ENCODE measurements around the gene SSTR4. TPM values are rescaled to one million over a fixed set of nuclear protein-coding genes. Genes with fewer than 3 reads are reported as not detected.

Gene SSTR4
- total RNA-seq, 1 experiment from 2014 or later, result not detected

DNA sequence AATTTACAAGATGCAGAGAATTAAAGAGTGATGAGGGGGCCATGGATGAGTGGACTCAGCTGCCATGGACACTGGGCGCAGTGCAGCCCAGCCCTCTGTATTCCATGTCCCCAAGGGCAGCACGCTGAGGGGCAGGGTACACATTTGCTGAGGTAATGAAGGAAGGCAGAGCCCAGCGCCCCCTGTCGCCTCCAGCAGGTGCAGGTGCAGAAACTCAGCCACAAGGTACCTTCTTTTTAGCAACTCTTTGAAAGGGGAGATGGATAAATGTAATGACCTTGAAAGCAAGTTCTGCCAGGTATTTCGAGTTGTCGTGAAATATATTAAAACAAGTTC, 43.9 kb downstream of the SSTR4 start:
- ChIA-PET CTCF (no interaction called here), POLR2A (no interaction called here)
- no peaks in the 10 kb centered on the region for H3K9me3 ChIP-seq (ENCODE audit: control insufficient read depth, insufficient read depth, low read depth, low read length)
- no peaks in the 10 kb centered on the region for H3K4me1 ChIP-seq (ENCODE audit: control insufficient read depth, insufficient read depth, low read length)
- H3K36me3 ChIP-seq (ENCODE audit: control insufficient read depth, insufficient read depth, low read length), result no peaks in the 10 kb centered on the region
- TF ChIP-seq, protein P1, sequence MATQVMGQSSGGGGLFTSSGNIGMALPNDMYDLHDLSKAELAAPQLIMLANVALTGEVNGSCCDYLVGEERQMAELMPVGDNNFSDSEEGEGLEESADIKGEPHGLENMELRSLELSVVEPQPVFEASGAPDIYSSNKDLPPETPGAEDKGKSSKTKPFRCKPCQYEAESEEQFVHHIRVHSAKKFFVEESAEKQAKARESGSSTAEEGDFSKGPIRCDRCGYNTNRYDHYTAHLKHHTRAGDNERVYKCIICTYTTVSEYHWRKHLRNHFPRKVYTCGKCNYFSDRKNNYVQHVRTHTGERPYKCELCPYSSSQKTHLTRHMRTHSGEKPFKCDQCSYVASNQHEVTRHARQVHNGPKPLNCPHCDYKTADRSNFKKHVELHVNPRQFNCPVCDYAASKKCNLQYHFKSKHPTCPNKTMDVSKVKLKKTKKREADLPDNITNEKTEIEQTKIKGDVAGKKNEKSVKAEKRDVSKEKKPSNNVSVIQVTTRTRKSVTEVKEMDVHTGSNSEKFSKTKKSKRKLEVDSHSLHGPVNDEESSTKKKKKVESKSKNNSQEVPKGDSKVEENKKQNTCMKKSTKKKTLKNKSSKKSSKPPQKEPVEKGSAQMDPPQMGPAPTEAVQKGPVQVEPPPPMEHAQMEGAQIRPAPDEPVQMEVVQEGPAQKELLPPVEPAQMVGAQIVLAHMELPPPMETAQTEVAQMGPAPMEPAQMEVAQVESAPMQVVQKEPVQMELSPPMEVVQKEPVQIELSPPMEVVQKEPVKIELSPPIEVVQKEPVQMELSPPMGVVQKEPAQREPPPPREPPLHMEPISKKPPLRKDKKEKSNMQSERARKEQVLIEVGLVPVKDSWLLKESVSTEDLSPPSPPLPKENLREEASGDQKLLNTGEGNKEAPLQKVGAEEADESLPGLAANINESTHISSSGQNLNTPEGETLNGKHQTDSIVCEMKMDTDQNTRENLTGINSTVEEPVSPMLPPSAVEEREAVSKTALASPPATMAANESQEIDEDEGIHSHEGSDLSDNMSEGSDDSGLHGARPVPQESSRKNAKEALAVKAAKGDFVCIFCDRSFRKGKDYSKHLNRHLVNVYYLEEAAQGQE (IDR thresholded peaks at IDR 0.05; ENCODE audit: insufficient read depth in 1 of 2, low read depth in 2 of 2, low read length in 1 of 2), result no peak
- TF ChIP-seq, protein P2, sequence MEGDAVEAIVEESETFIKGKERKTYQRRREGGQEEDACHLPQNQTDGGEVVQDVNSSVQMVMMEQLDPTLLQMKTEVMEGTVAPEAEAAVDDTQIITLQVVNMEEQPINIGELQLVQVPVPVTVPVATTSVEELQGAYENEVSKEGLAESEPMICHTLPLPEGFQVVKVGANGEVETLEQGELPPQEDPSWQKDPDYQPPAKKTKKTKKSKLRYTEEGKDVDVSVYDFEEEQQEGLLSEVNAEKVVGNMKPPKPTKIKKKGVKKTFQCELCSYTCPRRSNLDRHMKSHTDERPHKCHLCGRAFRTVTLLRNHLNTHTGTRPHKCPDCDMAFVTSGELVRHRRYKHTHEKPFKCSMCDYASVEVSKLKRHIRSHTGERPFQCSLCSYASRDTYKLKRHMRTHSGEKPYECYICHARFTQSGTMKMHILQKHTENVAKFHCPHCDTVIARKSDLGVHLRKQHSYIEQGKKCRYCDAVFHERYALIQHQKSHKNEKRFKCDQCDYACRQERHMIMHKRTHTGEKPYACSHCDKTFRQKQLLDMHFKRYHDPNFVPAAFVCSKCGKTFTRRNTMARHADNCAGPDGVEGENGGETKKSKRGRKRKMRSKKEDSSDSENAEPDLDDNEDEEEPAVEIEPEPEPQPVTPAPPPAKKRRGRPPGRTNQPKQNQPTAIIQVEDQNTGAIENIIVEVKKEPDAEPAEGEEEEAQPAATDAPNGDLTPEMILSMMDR (IDR thresholded peaks at IDR 0.05), result no peak; the same call in 1 of the 2 replicates
- TF ChIP-seq TCF7L2 (IDR thresholded peaks at IDR 0.05; ENCODE audit: low read depth, low read length) (no peak), POLR2AphosphoS5 (IDR thresholded peaks at IDR 0.05; ENCODE audit: low read depth, low read length) (no peak), SIN3A (IDR thresholded peaks at IDR 0.05; ENCODE audit: borderline replicate concordance, insufficient read depth, low read depth, low read length) (no peak)
- BruUV-seq (replicated peaks), result no TSS peak
- H3K27ac ChIP-seq (ENCODE audit: low read length), result no peak overlapping the region
- ATAC-seq, result no peak
- no peak overlapping the region for H3K4me3 ChIP-seq (ENCODE audit: low read depth in 2 of 2, low read length in 2 of 2)
- H3K27me3 ChIP-seq (ENCODE audit: control insufficient read depth, insufficient read depth, low read length), result peaks cover 9% of the 10 kb centered on the region
- DNase-seq (ENCODE audit: low read depth, low spot score), result no peak
- intact Hi-C loops (cut with micrococcal nuclease; ENCODE audit: unreplicated experiment) (no loop called here), in situ Hi-C loops (cut with HindIII; ENCODE audit: low pct_unique_long_range_greater_than_20kb, low sequenced_read_pairs) (no loop called here)

DNA sequence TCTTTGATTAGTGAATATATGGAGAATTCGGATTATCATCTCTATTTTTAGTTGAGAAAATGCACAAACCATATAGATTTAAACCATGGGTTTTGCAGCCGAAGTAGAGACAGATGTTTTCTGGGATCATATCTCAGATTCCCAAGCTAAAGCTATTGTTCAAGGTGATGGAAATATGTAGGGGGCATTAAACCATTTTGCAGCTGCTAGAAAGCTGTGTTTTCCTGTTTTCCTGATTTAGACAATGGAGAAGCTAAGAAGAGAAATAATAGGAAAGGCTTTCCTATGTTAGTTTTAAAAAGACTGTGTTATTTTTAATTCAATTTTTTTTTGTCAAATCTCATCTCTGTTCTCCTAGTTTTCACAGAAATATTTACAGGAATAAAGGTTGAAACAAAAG, 44.8 kb downstream of the SSTR4 start:
- H3K27me3 ChIP-seq (ENCODE audit: control insufficient read depth, insufficient read depth, low read length), result peaks cover 9% of the 10 kb centered on the region
- ChIA-PET POLR2A (no interaction called here), CTCF (no interaction called here)
- no peak overlapping the region for H3K27ac ChIP-seq (ENCODE audit: low read length)
- no TSS peak for BruUV-seq (replicated peaks)
- ATAC-seq (no peak), DNase-seq (ENCODE audit: low read depth, low spot score) (no peak)
- no peaks in the 10 kb centered on the region for H3K9me3 ChIP-seq (ENCODE audit: control insufficient read depth, insufficient read depth, low read depth, low read length)
- no peak overlapping the region for H3K4me3 ChIP-seq (ENCODE audit: low read depth in 2 of 2, low read length in 2 of 2)
- no peaks in the 10 kb centered on the region for H3K4me1 ChIP-seq (ENCODE audit: control insufficient read depth, insufficient read depth, low read length)
- intact Hi-C loops (cut with micrococcal nuclease; ENCODE audit: unreplicated experiment), result no loop called here
- in situ Hi-C loops (cut with HindIII; ENCODE audit: low pct_unique_long_range_greater_than_20kb, low sequenced_read_pairs), result no loop called here
- H3K36me3 ChIP-seq (ENCODE audit: control insufficient read depth, insufficient read depth, low read length), result no peaks in the 10 kb centered on the region
- no peak for TF ChIP-seq TCF7L2 (IDR thresholded peaks at IDR 0.05; ENCODE audit: low read depth, low read length)
- TF ChIP-seq, protein P2 (IDR thresholded peaks at IDR 0.05), result no peak
- TF ChIP-seq POLR2AphosphoS5 (IDR thresholded peaks at IDR 0.05; ENCODE audit: low read depth, low read length), result no peak
- TF ChIP-seq SIN3A (IDR thresholded peaks at IDR 0.05; ENCODE audit: borderline replicate concordance, insufficient read depth, low read depth, low read length), result no peak
- TF ChIP-seq, protein P1 (IDR thresholded peaks at IDR 0.05; ENCODE audit: insufficient read depth in 1 of 2, low read depth in 2 of 2, low read length in 1 of 2), result no peak

Measured in Panc1 (cell line).